Mesendoderm (in vitro differentiated cells): ENCODE results near the gene TBL2.
"Not testable (repeated sequence)": the region's sequence is repeated elsewhere in the genome, so short reads cannot be mapped to it uniquely, and the experiment has no call there.

ENCODE experiments used
- DNase-seq: peaks from one replicate; pipeline ENCODE4 v3.0.0; 2013
- H2AK5ac ChIP-seq: 2 replicates; pipeline ENCODE4 v1.6.1; 2013; ENCODE audit warnings: low read length, inconsistent platforms
- H2BK120ac ChIP-seq: 2 replicates; pipeline ENCODE4 v1.6.1; 2013; ENCODE audit warnings: low read depth, mild to moderate bottlenecking, low read length, moderate library complexity, mixed read lengths
- H2BK15ac ChIP-seq: replicated peaks from 2 replicates; pipeline ENCODE4 v1.6.1; 2013; ENCODE audit warnings: low read depth, mild to moderate bottlenecking, moderate library complexity
- H2BK5ac ChIP-seq: 2 replicates; pipeline ENCODE4 v1.6.1; 2013; ENCODE audit warnings: low read length, inconsistent platforms
- H3K18ac ChIP-seq: 2 replicates; pipeline ENCODE4 v1.6.1; 2013; ENCODE audit warnings: mild to moderate bottlenecking, low read length, mixed read lengths
- H3K23ac ChIP-seq: one replicate; pipeline ENCODE4 v1.6.1; 2013; ENCODE audit warnings: low read length
- H3K27ac ChIP-seq: 2 replicates; pipeline ENCODE4 v1.5.1; 2013; ENCODE audit warnings: low read depth, mild to moderate bottlenecking, inconsistent platforms, low read length, moderate library complexity
- H3K27me3 ChIP-seq: 2 replicates; pipeline ENCODE4 v1.6.1; 2013; ENCODE audit warnings: low read length, control low read depth, mild to moderate bottlenecking, inconsistent platforms; ENCODE audit not compliant: insufficient read depth, poor library complexity
- H3K36me3 ChIP-seq: 2 replicates; pipeline ENCODE4 v1.6.1; 2013; ENCODE audit warnings: low read length, inconsistent platforms; ENCODE audit not compliant: control insufficient read depth, insufficient read depth
- H3K4ac ChIP-seq: one replicate; pipeline ENCODE4 v1.6.1; 2013; ENCODE audit warnings: low read depth, mild to moderate bottlenecking, low read length, moderate library complexity
- H3K4me1 ChIP-seq: 2 replicates; pipeline ENCODE4 v1.6.1; 2013; ENCODE audit warnings: low read depth, low read length, inconsistent platforms; ENCODE audit not compliant: control insufficient read depth
- H3K4me2 ChIP-seq: 2 replicates; pipeline ENCODE4 v1.6.1; 2013; ENCODE audit warnings: low read length
- H3K4me3 ChIP-seq: 2 replicates; pipeline ENCODE4 v1.5.1; 2013; ENCODE audit warnings: mild to moderate bottlenecking, low read length
- H3K56ac ChIP-seq: one replicate; pipeline ENCODE4 v1.6.1; 2013; ENCODE audit warnings: low read length
- H3K79me1 ChIP-seq: 2 replicates; pipeline ENCODE4 v1.6.1; 2013; ENCODE audit warnings: low read length, inconsistent platforms
- H3K79me2 ChIP-seq: 2 replicates; pipeline ENCODE4 v1.6.1; 2013; ENCODE audit warnings: mild to moderate bottlenecking, low read length; ENCODE audit not compliant: control insufficient read depth, insufficient read depth
- H3K9ac ChIP-seq: 2 replicates; pipeline ENCODE4 v1.6.1; 2013; ENCODE audit warnings: low read length, inconsistent platforms
- H4K5ac ChIP-seq: one replicate; pipeline ENCODE4 v1.6.1; 2013; ENCODE audit warnings: low read length
- H4K8ac ChIP-seq: one replicate; pipeline ENCODE4 v1.6.1; 2013; ENCODE audit warnings: low read depth, mild to moderate bottlenecking, control low read depth, low read length, moderate library complexity
- WGBS: extraction: QIAGEN DNeasy Blood & Tissue Kit; methylation state at CpG from one replicate; pipeline ENCODE4 v1.1.7; 2013; ENCODE audit warnings: low lambda C conversion rate, missing lambda C conversion rate; ENCODE audit not compliant: insufficient coverage; ENCODE audit errors: extremely low coverage; 5-methylcytosine and 5-hydroxymethylcytosine counted together

TBL2 gene

DNA sequence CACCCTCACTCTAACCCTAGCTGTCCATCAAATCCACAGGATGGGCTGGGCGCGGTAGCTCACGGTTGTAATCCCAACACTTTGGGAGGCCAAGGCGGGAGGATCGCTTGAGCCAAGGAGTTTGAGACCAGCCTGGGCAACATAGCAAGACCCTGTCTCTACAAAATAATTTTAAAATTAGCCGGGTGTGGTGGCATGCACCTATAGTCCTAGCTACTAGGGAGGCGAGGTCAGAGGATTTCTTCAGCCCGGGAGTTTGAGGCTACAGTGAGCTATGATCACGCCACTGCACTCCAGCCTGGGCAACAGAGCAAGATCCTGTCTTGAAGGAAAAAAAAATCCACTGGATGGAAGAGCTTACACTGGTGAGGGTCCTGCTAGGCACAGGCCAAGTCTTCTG, 39.1 kb upstream of the TBL2 start:
- not testable (repeated sequence) for H3K23ac ChIP-seq, H3K9ac ChIP-seq, H3K4ac ChIP-seq, DNase-seq, H3K56ac ChIP-seq, H3K79me1 ChIP-seq, H3K79me2 ChIP-seq, H2BK120ac ChIP-seq, H3K27ac ChIP-seq, H3K18ac ChIP-seq, H4K8ac ChIP-seq, H3K4me3 ChIP-seq, H2BK15ac ChIP-seq, H3K36me3 ChIP-seq, H2BK5ac ChIP-seq, H2AK5ac ChIP-seq, H3K27me3 ChIP-seq, H4K5ac ChIP-seq, H3K4me1 ChIP-seq, H3K4me2 ChIP-seq
- WGBS, result no CpG with 5 or more reads among the region's 9 CpGs

GRCh38 chr7:73615886-73616285, 37.5 kb upstream of the TBL2 start:
- no CpG with 5 or more reads among the region's 4 CpGs for WGBS

DNA sequence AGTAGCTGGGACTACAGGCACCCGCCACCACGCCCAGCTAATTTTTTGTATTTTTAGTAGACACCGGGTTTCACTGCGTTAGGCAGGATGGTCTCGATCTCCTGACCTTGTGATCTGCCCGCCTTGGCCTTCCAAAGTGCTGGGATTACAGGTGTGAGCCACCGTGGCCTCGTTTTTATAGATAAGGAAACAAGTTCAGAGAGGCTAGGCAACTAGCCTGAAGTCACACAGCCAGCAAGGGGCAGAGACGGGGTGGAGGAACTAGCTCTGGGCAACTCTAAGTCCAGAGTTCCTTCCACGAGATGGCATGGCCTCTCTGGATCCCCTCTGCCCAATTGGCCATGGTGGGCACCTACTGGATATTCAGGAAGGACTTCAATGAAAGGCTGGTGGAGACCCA, 36.6 kb upstream of the TBL2 start:
- H2AK5ac ChIP-seq, H4K5ac ChIP-seq, H3K4me2 ChIP-seq, H3K9ac ChIP-seq, H3K23ac ChIP-seq, H3K18ac ChIP-seq, H3K4me1 ChIP-seq, H3K27ac ChIP-seq, H3K36me3 ChIP-seq, H3K4me3 ChIP-seq, H3K56ac ChIP-seq, H2BK120ac ChIP-seq, DNase-seq, H2BK5ac ChIP-seq, H3K4ac ChIP-seq, H3K27me3 ChIP-seq, H3K79me1 ChIP-seq, H3K79me2 ChIP-seq, H4K8ac ChIP-seq, H2BK15ac ChIP-seq: not testable (repeated sequence)
- WGBS, result no CpG with 5 or more reads among the region's 10 CpGs

More at GRCh38 chr7:73615886-73616285, 37.5 kb upstream of the TBL2 start:
- Histone ChIP-seq H4K5ac (no peak overlapping the region), H2AK5ac (no peak overlapping the region), H3K9ac (no peak overlapping the region), H3K79me2 (no peaks in the 10 kb centered on the region), H3K27me3 (no peaks in the 10 kb centered on the region), H3K4me1 (no peaks in the 10 kb centered on the region), H3K27ac (no peak overlapping the region), H3K4me2 (no peak overlapping the region), H2BK15ac (no peak overlapping the region), H4K8ac (no peak overlapping the region), H2BK5ac (no peak overlapping the region), H3K23ac (no peak overlapping the region), H3K4me3 (no peak overlapping the region), H2BK120ac (no peak overlapping the region), H3K79me1 (no peaks in the 10 kb centered on the region), H3K18ac (no peak overlapping the region), H3K36me3 (no peaks in the 10 kb centered on the region), H3K4ac (no peak overlapping the region), H3K56ac (no peak overlapping the region)
- peak; percentile 54 for DNase-seq

GRCh38 chr7:73613954-73614735, 35.8 kb upstream of the TBL2 start:
- no peak overlapping the region for H3K23ac ChIP-seq
- H3K4ac ChIP-seq, result no peak overlapping the region
- H3K4me3 ChIP-seq, result no peak overlapping the region
- H3K4me1 ChIP-seq, result no peaks in the 10 kb centered on the region
- no peaks in the 10 kb centered on the region for H3K27me3 ChIP-seq
- no peak overlapping the region for H2BK5ac ChIP-seq
- no peaks in the 10 kb centered on the region for H3K36me3 ChIP-seq
- H3K27ac ChIP-seq, result no peak overlapping the region
- no peaks in the 10 kb centered on the region for H3K79me1 ChIP-seq
- H3K18ac ChIP-seq, result no peak overlapping the region
- no peak overlapping the region for H2BK15ac ChIP-seq
- no peak overlapping the region for H4K8ac ChIP-seq
- H3K79me2 ChIP-seq, result no peaks in the 10 kb centered on the region
- H3K4me2 ChIP-seq, result no peak overlapping the region
- no peak overlapping the region for H3K9ac ChIP-seq
- H2AK5ac ChIP-seq, result no peak overlapping the region
- no peak for DNase-seq
- WGBS, result no CpG with 5 or more reads among the region's 14 CpGs
- H4K5ac ChIP-seq, result no peak overlapping the region
- H3K56ac ChIP-seq, result no peak overlapping the region
- H2BK120ac ChIP-seq, result no peak overlapping the region

DNA sequence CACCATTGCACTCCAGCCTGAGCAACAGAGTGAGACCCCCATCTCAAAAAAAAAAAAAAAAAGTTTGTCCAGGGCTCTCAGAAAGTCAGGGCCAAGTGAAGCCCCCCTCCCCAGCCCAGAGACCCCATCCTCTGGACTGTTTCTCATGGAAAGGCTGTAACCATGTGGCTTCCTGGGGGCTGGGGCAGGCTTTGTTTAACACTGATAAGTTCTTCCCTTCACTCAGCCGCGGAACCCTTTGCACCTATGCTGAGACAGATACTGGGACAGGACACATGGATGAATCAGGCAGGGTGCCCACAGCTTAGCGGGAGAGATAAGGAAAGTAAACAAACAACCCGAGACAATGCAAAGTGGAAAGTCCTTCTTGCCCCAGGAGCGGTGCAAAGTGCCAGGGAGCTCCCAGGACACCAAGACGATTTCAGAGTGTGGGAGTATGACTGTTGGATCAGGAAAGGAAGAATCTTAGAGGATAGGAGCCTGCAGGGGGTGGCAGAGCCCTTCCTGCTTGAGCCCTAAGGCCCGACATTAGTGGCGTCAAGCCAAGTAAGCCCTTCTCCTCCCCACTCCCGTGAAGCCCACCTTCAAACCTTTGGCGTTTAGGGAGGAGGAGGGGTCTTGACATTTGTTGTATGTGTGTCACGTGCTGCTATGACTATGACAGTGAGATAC, 34.4 kb upstream of the TBL2 start:
- H3K18ac ChIP-seq, result no peak overlapping the region
- H3K79me2 ChIP-seq, result no peaks in the 10 kb centered on the region
- no peak overlapping the region for H4K8ac ChIP-seq
- H3K4ac ChIP-seq, result no peak overlapping the region
- no peak overlapping the region for H3K56ac ChIP-seq
- H2BK120ac ChIP-seq, result no peak overlapping the region
- H4K5ac ChIP-seq, result no peak overlapping the region
- H2BK5ac ChIP-seq, result no peak overlapping the region
- H3K23ac ChIP-seq, result no peak overlapping the region
- H3K36me3 ChIP-seq, result no peaks in the 10 kb centered on the region
- DNase-seq, result peak; percentile 96
- H3K4me2 ChIP-seq, result no peak overlapping the region
- H3K27ac ChIP-seq, result no peak overlapping the region
- no peak overlapping the region for H3K9ac ChIP-seq
- no peaks in the 10 kb centered on the region for H3K4me1 ChIP-seq
- no peak overlapping the region for H2BK15ac ChIP-seq
- no peaks in the 10 kb centered on the region for H3K27me3 ChIP-seq
- H3K4me3 ChIP-seq, result no peak overlapping the region
- H3K79me1 ChIP-seq, result no peaks in the 10 kb centered on the region
- no CpG with 5 or more reads among the region's 11 CpGs for WGBS
- H2AK5ac ChIP-seq, result no peak overlapping the region
